Islet of Langerhans (tissue), 1 donor: ENCODE measurements around the gene IFNA2.
"Not testable (repeated sequence)": the region's sequence is repeated elsewhere in the genome, so short reads cannot be mapped to it uniquely, and the experiment has no call there.

Source experiments
- FAIRE-seq: peaks from one replicate; lab custom pipeline; 2011; peaks lifted over from hg19 to GRCh38; lab: Jason Lieb, UNC

Gene IFNA2

GRCh38 chr9:21385131-21385670 lies at the start of gene IFNA2:
Gene IFNA2, minus strand, starts transcription at chr9:21385398. Its CDS starts 69 bp downstream, at chr9:21385329.
- no peak for FAIRE-seq

GRCh38 chr9:21435015-21435383 lies 49.8 kb upstream of the IFNA2 start:
- FAIRE-seq: not testable (repeated sequence)

DNA sequence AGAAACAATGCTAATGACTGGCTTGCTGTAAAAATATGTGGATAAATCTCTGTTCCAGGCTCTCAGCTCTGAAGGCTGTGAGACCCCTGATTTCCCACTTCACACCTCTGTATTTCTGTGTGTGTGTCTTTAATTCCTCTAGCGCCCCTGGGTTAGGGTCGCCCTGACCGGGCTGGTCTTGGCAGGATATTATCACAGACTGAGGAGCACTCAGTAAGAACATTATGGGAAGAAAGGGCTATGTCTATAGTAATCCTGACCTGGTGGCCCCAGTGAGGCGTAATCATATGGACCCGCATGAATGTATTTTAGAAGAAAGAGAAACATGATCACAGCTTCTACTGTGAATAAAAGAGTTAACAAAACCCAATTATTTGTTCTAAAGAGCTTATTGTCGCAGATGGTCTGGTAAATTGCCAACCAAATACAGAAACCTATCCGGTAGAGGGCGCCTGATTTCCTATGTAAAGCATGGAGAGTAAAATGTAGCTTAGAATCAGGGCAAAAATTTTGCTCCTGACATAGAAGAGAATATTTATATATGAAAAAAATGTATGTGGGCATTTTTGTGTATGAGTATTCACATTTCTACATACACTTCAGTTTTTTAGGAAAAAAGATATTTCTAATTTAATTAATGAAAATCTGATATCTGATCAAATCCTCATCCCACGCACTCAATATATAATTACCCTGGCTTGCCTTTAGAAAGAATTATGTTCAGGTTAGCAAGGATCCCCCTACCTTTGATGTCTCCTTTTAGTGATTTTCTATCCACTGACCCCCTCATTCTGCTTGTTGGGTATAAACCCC lies 49.2 kb upstream of the IFNA2 start:
- FAIRE-seq: no peak

- no peak for FAIRE-seq
Observed at GRCh38 chr9:21432672-21433425, 47.7 kb upstream of the IFNA2 start.

- no peak for FAIRE-seq
Observed at GRCh38 chr9:21429191-21429590, 44.0 kb upstream of the IFNA2 start.

- no peak for FAIRE-seq
Observed at GRCh38 chr9:21428235-21428634, 43.0 kb upstream of the IFNA2 start.

DNA sequence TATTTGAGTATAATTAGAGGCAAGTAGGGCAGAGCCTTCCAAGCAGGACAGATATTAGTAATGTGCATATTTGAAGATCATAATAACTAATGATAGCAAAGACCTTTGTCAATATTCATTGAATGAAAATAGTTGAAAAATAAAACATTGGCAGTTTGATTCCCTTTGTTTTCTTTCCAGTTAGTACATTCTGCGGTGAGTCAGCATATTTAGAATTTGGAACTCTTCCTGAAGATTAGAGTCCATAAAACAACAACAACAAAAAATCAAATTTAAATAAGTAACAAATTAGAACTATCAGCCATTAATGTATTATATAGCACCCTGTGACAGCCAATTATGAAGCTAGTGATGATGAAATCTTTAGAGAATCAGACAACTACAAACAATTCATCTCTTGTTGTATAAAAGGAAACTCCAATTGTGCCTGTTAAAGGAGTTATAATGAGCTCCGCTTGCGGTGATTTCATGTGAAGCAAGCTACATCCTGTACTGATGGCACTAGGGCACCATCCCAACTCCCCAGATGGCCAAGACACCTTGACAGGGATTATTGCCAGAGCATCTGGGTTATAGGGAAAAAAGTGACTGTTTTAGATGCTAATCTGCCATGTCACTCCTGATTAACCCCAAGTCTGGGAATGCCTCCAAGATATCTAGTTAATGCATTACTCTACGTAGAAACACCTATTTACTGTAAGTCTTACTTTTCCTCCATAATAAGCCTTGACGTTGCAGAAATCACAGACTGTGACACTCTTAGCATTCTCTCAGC lies 30.5 kb upstream of the IFNA2 start:
- FAIRE-seq: no peak

- FAIRE-seq: no peak
Observed at GRCh38 chr9:21414220-21414940, 29.2 kb upstream of the IFNA2 start.

GRCh38 chr9:21413624-21414023 lies 28.4 kb upstream of the IFNA2 start:
- FAIRE-seq: no peak

DNA sequence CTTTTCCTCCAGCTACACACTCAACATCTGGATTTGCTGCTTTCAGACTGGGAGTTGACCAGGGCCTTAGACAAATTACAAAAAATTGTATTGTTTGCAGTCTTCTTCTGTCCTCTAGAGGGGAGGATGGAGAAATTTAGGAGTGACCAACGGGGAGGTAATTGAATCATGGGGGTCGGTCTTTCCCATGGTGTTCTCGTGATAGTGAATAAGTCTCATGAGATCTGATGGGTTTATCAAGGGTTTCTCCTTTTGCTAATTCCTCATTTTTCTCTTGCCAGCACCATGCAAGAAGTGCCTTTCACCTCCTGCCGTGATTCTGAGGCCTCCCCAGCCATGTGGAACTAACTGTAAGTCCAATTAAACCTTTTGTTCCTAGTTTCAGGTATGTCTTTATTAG lies 28.0 kb upstream of the IFNA2 start:
- no peak for FAIRE-seq

GRCh38 chr9:21412107-21412506 lies 26.9 kb upstream of the IFNA2 start:
- no peak for FAIRE-seq

DNA sequence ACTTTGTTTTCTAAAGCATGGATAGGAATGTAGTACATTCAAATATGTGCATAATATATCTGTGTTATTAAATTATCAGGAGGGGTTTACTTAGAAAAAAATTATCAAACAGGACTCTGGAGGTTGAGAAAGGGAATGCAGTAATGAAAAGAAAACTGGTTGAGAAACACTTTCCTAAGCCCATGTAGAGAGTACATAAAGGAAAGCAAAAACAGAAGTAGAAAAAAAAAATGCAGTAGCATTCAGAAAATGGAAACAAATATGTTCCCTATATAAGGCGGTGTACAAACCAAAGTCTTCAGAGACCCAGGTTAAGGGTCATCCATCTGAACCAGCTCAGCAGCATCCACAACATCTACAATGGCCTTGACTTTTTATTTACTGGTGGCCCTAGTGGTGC lies 23.6 kb upstream of the IFNA2 start, which contains the start of gene IFNA8:
Gene IFNA8 (plus strand): TSS at position 301 of the 400 bp plus-strand sequence. CDS start 60 bp downstream, at position 361.
- no peak for FAIRE-seq

- FAIRE-seq: no peak
Observed at GRCh38 chr9:21404146-21404545, 18.9 kb upstream of the IFNA2 start.

- no peak for FAIRE-seq
Observed at GRCh38 chr9:21402386-21403251, 17.4 kb upstream of the IFNA2 start.

- no peak for FAIRE-seq
Observed at GRCh38 chr9:21399956-21400355, 14.8 kb upstream of the IFNA2 start.

DNA sequence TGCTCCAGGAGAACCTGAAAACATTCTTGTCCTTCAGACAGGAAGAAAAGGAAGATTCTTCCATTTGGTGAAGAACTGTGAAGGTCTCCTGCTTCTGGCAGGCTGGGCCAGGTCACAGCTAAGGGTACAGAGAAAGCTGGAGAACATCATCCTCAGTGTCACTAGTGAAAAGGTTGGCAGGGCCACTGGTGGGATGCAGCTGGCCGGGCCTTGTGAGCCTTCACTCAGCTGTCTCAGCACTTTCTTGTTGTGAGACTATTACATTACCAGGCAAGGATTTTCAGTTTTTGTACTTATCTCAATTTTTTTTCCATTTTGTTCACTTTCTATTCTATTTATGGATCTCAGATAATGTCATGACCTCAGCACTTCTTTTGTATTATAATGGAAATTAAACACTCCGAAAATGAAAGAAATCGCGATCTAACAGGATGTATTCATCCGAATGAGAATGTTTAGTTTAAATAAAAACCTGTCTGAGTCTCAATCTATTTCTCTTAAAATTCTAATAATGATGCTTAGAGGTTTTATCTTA lies 13.8 kb upstream of the IFNA2 start:
- FAIRE-seq: no peak

DNA sequence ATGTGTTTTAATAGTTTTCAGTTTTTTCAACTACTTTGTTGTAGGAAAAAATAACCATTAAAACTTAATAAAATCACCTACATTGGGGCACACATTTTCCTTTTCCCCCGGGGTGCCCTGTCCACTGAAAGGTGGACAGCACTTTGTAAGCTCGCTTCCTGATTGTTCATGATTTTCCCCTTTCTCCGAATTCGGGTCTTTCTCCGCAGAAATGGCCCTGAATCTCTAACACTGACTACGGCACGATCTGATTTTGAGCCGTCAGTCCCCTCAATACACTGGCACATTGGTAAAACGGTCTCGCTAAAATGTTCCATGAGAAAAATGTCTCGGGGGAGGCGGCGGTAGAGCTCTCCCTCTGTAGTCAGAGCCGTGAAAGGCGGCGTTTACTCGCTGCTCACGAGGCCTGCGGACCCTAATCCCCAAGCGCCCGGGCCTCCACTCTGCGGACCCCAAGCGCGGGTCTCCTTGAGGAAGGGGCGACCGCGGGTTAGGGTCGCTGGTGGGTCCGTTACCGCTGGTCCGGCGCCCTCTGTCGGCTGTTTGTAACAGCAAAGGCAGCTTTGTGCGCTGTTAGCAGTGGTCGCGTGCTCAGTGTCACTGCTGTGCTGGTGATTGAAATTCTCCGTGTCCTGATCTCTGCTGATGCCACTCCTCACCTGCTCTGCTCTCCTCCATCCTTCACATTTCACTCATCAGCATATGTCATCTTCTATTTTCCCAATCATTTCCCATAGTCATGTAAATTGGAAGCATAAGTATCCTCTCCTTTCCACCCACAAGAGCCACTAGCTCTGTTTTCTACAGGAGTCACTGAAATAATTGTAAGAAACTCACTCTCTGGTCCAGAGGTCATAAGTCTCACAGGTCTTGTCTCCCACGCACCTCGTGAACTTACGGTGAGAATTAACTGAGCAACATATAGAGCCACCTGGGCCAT lies 10.8 kb upstream of the IFNA2 start:
- FAIRE-seq: no peak

GRCh38 chr9:21392270-21392669 lies 7.1 kb upstream of the IFNA2 start:
- no peak for FAIRE-seq

- FAIRE-seq: no peak
Observed at GRCh38 chr9:21383627-21384026, 1.6 kb downstream of the IFNA2 start.
